Activated CD4-positive, alpha-beta T cell treated with anti-CD3 and anti-CD28 coated beads for 36 hours (primary cell): ENCODE measurements around the gene RRAS2. TPM values are rescaled to one million over a fixed set of nuclear protein-coding genes. Genes with fewer than 3 reads are reported as not detected.
A peak's percentile ranks its signal among the peaks of the same experiment; 100 is the strongest.

Experiments
- ATAC-seq: fragments of 200-7000 bp; cut with Tn5 transposase; one replicate; pipeline ENCODE4 v1.10.0; 2021; ENCODE audit warnings: mild to moderate bottlenecking, moderate library complexity
- CTCF ChIA-PET: fragments of 350-600 bp; sonication (Branson Sonifier 250); formaldehyde crosslinking; loops from one replicate; lab custom pipeline; 2021; ENCODE audit warnings: antibody characterized with exemption; lab: Charles Lee
- POLR2A ChIA-PET: fragments of 350-600 bp; sonication (Branson Sonifier 250); formaldehyde crosslinking; loops from one replicate; lab custom pipeline; 2021; ENCODE audit warnings: antibody characterized with exemption, inconsistent platforms; lab: Charles Lee
- DNase-seq: peaks from one replicate; pipeline ENCODE4 v3.0.0-alpha.2; 2020
- H3K27ac Mint-ChIP-seq: one replicate; pipeline ENCODE4 v1.8.0; 2021; ENCODE audit warnings: mixed read lengths
- H3K27me3 Mint-ChIP-seq: one replicate; pipeline ENCODE4 v1.8.0; 2021; ENCODE audit warnings: mixed read lengths
- H3K36me3 Mint-ChIP-seq: one replicate; pipeline ENCODE4 v1.8.0; 2021; ENCODE audit warnings: low read depth, mixed read lengths
- H3K4me1 Mint-ChIP-seq: one replicate; pipeline ENCODE4 v1.8.0; 2021; ENCODE audit warnings: mixed read lengths
- H3K4me3 Mint-ChIP-seq: one replicate; pipeline ENCODE4 v1.8.0; 2021; ENCODE audit warnings: mild to moderate bottlenecking, moderate library complexity, mixed read lengths
- H3K9me3 Mint-ChIP-seq: one replicate; pipeline ENCODE4 v1.8.0; 2021; ENCODE audit warnings: low read depth, mixed read lengths
- intact Hi-C, 2 experiments: fragments of 100-400 bp; cut with DNase I in 1 of 2; cut with micrococcal nuclease in 1 of 2; formaldehyde crosslinking; loops; one replicate each; pipeline versions ENCODE4 v1.14.2 to v1.15.1; 2022 to 2024; cut with DNase I, micrococcal nuclease
- total RNA-seq, 2 experiments: library from RNA; stranded (reverse); gene quantifications; one replicate each; pipeline ENCODE4 v1.2.3, GENCODE V29; 2021

The RRAS2 gene
- total RNA-seq, 2 experiments from 2014 or later = 35.0 to 48.0 TPM

DNA sequence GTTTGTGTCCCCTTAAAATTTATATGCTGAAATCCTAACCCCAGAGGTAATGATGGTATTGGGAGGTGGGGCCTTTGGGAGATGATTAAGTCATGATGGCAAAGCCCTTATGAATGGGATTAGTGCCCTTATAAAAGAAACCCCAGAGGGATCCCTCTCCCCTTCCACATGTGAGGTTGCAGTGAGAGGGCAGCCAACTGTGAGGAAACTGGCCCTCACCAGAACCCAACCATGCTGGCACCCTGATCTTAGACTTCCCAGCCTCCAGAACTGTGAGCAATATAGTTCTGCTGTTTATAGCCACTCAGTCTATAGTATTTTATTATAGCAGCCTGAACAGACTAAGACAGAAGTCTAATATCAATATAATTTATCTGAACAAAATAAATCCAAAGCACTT lies 27.1 kb upstream of the RRAS2 start:
- H3K4me3 Mint-ChIP-seq = no peak overlapping the region
- no peaks in the 10 kb centered on the region for H3K36me3 Mint-ChIP-seq
- ChIA-PET CTCF (no interaction called here), POLR2A (no interaction called here)
- peaks cover 7% of the 10 kb centered on the region for H3K27me3 Mint-ChIP-seq
- DNase-seq (no peak), ATAC-seq (no peak)
- H3K9me3 Mint-ChIP-seq = no peaks in the 10 kb centered on the region
- peaks cover 4% of the 10 kb centered on the region for H3K4me1 Mint-ChIP-seq
- intact Hi-C loops = no loop called here
- H3K27ac Mint-ChIP-seq = no peak overlapping the region

DNA sequence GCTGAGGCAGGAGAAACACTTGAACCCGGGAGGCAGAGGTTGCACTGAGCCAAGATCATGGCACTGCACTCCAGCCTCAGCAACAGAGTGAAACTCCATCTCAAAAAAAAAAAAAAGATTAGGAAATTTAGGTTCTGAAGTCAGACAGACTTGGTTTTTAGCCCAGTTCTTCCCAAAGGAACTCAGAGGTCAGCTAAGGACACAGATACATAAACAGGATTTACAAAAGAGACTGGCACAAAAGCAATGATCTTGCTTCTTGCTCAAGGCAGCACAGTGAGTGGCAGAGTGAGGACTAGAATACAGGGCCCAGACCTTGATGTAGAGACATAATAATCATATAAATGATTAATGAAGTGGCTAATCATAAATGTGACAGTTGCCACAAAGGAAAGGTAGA lies 25.4 kb upstream of the RRAS2 start:
- CTCF ChIA-PET = interaction anchor here (0.9 kb wide), 1 partner anchor 29 kb away, joined by 4 read pairs; no protein-coding TSS in a partner anchor
- no peak for ATAC-seq
- Mint-ChIP-seq H3K36me3 (no peaks in the 10 kb centered on the region), H3K4me1 (peaks cover 4% of the 10 kb centered on the region), H3K27me3 (peaks cover 15% of the 10 kb centered on the region), H3K9me3 (no peaks in the 10 kb centered on the region), H3K27ac (no peak overlapping the region), H3K4me3 (no peak overlapping the region)
- POLR2A ChIA-PET = no interaction called here
- no peak for DNase-seq
- intact Hi-C loops = no loop called here

DNA sequence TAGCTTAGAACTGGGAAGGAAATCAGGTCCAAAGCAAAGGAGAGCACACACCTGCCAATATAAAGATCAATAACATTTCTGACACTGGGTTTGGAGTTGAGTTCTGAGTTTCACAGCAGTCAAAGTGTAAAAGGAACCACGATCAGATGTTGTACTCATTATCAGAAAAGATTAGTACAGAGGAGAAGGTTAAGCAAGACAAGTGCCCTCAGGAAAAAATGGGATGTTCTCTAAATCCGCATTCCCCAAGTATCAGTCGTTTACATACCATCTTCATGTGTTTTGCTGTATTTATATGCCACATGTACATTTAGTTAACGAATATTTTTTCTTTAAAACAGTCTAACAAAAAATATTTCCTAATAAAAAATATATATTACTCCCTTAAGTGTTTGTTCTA lies 23.0 kb upstream of the RRAS2 start:
- DNase-seq (no peak), ATAC-seq (no peak)
- no peaks in the 10 kb centered on the region for H3K36me3 Mint-ChIP-seq
- no peak overlapping the region for H3K27ac Mint-ChIP-seq
- H3K27me3 Mint-ChIP-seq = peaks cover 24% of the 10 kb centered on the region
- ChIA-PET CTCF (interaction anchor here (1.2 to 1.8 kb wide), 2 partner anchors 37 to 74 kb away, joined by 3 to 4 read pairs; no protein-coding TSS in a partner anchor), POLR2A (interaction anchor here (0.5 kb wide), 1 partner anchor 122 kb away, joined by 4 read pairs; no protein-coding TSS in a partner anchor)
- H3K4me3 Mint-ChIP-seq = no peak overlapping the region
- peaks cover 10% of the 10 kb centered on the region for H3K4me1 Mint-ChIP-seq
- intact Hi-C loops = no loop called here
- no peaks in the 10 kb centered on the region for H3K9me3 Mint-ChIP-seq

DNA sequence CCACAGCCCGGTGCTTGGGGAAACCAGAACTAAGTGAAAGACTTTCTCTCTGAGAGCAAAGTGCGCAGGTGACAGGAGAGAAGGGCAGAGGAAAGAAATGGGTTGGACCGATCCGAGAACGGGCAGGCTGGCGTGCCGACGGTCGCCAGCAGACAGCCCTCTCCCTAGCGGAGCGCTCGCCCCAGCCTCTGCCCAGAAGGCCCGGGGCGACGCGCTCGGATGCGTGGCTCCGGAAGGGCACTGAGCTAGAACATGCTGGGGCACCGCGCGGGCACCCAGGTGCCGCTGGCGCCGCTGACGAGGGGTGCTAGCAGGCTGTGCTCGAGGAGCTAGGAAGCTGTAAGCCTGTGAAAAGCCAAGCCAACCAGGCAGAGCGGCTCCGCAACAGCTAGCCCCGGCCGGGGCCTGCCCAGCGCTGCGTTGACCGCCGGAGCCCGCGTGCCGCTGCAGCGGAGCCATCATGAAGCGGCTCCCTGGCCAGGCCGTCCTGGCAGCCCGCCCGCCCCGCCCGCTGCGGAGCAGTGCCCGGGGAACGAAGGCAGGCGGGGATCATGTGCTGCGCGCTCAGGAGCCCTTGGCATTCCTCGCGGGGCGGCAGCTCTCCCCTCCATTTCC lies 22.1 kb upstream of the RRAS2 start:
- Mint-ChIP-seq H3K9me3 (no peaks in the 10 kb centered on the region), H3K36me3 (no peaks in the 10 kb centered on the region), H3K27ac (no peak overlapping the region), H3K4me1 (peaks cover 15% of the 10 kb centered on the region), H3K4me3 (peak overlapping the region; percentile 65), H3K27me3 (peaks cover 26% of the 10 kb centered on the region)
- ChIA-PET POLR2A (interaction anchor here (0.6 kb wide), 1 partner anchor 76 kb away, joined by 4 read pairs; no protein-coding TSS in a partner anchor), CTCF (interaction anchor here (1.1 to 1.2 kb wide), 2 partner anchors 38 to 118 kb away, joined by 3 read pairs; no protein-coding TSS in a partner anchor)
- peak; percentile 89 for ATAC-seq
- intact Hi-C loops = no loop called here
- DNase-seq = peak; percentile 64

DNA sequence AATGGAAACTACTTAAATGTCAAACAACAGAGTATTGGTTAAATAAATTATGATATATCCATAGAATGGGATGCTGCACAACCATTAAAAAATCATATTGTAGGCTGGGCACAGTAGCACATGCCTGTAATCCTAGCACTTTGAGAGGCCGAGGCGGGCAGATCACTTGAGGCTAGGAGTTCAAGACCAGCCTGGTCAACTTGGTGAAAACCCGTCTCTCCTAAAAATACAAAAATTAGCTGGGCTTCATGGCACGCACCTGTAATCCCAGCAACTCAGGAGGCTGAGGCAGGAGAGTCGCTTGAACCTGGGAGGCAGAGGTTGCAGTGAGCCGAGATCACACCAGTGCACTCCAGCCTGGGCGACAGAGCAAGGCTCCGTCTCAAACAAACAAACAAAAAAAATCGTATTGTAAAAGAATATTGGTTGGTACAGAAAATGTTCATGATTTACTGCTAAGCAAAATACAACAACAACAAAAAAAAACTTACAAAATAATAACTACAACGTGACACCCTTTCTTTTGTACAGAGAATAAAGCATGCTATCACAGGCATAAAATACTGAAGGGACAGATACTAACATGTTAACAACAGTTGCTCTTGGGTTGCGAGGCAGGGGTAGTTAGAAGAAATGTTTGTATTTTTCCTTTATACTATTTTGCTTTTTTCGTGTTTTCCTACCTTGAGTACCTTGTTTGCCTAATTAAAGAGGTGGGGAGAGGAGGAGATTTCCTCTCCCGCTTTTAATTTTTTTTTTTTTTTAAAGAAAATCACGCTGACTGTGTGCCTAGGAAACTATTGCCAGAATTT lies 21.3 kb upstream of the RRAS2 start:
- Mint-ChIP-seq H3K9me3 (no peaks in the 10 kb centered on the region), H3K27me3 (peaks cover 26% of the 10 kb centered on the region), H3K36me3 (peaks cover 2% of the 10 kb centered on the region), H3K4me1 (peaks cover 20% of the 10 kb centered on the region), H3K4me3 (peak overlapping the region; percentile 65), H3K27ac (no peak overlapping the region)
- POLR2A ChIA-PET = no interaction called here
- intact Hi-C loops = no loop called here
- CTCF ChIA-PET = interaction anchor here (1.0 to 1.2 kb wide), 3 partner anchors 72 to 117 kb away, joined by 3 to 7 read pairs (median 4); no protein-coding TSS in a partner anchor
- no peak for DNase-seq
- ATAC-seq = no peak

DNA sequence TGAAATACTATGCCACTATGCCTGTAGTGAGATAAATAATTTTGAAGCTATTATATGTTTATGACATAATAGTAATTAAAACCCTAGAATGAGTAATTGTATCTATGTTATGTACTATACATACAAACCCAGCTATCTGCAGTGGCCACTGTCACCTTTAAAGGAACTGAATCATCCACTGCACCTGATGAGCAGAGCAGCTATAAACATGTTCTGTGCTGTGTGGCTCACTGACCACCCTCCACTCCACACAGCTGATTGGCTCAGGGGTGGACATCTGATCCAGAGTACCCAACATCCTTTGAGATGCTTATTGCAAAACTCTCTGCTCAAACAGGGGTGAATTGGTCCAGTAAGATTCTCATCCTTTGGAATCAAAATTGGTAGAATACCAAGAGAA lies 19.2 kb upstream of the RRAS2 start:
- Mint-ChIP-seq H3K4me1 (peaks cover 37% of the 10 kb centered on the region), H3K27me3 (peaks cover 26% of the 10 kb centered on the region), H3K9me3 (no peaks in the 10 kb centered on the region), H3K36me3 (peaks cover 2% of the 10 kb centered on the region), H3K4me3 (no peak overlapping the region), H3K27ac (no peak overlapping the region)
- no peak for DNase-seq
- ChIA-PET CTCF (interaction anchor here (0.5 to 1.4 kb wide), 8 partner anchors 9 to 101 kb away, joined by 3 to 4 read pairs (median 3); no protein-coding TSS in a partner anchor), POLR2A (no interaction called here)
- ATAC-seq = no peak
- intact Hi-C loops = no loop called here

DNA sequence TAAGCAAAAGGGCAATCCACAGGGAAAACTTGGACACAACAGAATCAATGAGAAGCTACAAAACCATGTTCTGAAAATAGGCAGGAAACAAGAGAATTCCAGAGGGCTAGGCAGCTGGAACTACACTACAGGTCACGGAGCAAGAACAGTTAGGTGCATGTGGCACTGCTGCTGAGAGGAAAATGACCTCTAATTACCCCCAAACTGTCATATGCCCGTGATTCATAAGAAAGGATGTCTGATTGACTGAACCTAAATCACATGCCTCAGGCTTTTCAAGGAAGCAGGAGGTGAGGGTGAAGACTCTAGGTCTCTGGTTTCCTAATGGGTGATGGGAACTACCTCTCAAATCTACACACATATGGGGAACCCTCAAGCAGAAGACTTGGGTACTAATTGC lies 17.9 kb upstream of the RRAS2 start:
- ChIA-PET CTCF (interaction anchor here (0.6 to 1.0 kb wide), 3 partner anchors 29 to 408 kb away, joined by 3 read pairs; no protein-coding TSS in a partner anchor), POLR2A (no interaction called here)
- intact Hi-C loops = no loop called here
- Mint-ChIP-seq H3K27ac (no peak overlapping the region), H3K4me1 (peaks cover 37% of the 10 kb centered on the region), H3K9me3 (no peaks in the 10 kb centered on the region), H3K36me3 (peaks cover 2% of the 10 kb centered on the region), H3K4me3 (no peak overlapping the region), H3K27me3 (peaks cover 25% of the 10 kb centered on the region)
- no peak for ATAC-seq
- no peak for DNase-seq

DNA sequence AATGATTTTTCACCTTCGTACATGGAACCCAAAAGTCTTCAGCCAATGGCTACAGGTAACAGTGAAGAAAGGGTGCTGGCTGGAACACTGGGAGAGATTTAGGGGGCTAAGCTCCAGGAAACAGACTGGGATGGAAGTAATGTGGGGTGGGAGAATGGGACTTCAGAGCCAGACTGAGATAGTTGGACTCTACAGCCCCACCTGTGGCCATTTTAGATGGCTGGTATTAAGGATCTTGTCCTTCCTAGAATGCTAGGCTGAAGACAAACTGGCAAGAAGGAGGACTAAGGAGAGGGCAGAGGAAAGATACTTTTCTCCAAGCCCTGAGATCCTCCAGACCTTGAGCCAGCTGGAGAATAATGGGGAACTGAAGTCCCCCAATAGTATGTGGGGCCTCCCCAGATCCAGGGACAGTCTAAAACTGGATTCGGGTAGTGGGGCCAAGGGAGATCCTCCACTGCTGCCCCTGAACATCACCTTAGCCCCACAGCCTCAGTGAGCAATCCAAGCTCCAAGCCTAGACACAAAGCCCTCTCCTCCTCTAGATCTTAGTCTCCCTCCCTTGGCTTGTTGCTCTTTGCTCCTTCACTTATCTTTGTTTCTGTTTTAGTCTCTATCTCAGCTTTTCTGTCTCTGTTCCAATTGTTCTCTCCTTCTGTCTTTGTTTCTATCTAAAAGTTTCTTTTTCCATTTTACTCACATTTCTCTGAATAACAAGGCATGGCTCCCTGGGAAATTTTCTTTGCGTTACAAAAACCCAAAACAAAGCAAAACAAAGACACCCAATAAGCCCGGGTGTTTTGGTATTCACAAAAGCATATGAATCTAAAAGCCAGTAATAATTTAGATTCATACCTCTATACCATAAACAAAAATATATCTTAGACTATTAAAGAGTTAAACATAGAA lies 16.2 kb upstream of the RRAS2 start:
- H3K4me1 Mint-ChIP-seq = peaks cover 41% of the 10 kb centered on the region
- DNase-seq = peak; percentile 14
- ATAC-seq = peak; percentile 81
- peaks cover 15% of the 10 kb centered on the region for H3K27me3 Mint-ChIP-seq
- peaks cover 2% of the 10 kb centered on the region for H3K36me3 Mint-ChIP-seq
- H3K27ac Mint-ChIP-seq = peak overlapping the region; percentile 76
- POLR2A ChIA-PET = interaction anchor here (0.6 kb wide), 1 partner anchor 30 kb away, joined by 5 read pairs; no protein-coding TSS in a partner anchor
- no peaks in the 10 kb centered on the region for H3K9me3 Mint-ChIP-seq
- intact Hi-C loops = loop anchor here (2.0 to 5.0 kb wide), 2 partner anchors 40 to 42 kb away; no protein-coding TSS in a partner anchor
- no peak overlapping the region for H3K4me3 Mint-ChIP-seq
- CTCF ChIA-PET = interaction anchor here (0.5 to 2.4 kb wide), 6 partner anchors 14 to 402 kb away, joined by 3 to 8 read pairs (median 4); no protein-coding TSS in a partner anchor

DNA sequence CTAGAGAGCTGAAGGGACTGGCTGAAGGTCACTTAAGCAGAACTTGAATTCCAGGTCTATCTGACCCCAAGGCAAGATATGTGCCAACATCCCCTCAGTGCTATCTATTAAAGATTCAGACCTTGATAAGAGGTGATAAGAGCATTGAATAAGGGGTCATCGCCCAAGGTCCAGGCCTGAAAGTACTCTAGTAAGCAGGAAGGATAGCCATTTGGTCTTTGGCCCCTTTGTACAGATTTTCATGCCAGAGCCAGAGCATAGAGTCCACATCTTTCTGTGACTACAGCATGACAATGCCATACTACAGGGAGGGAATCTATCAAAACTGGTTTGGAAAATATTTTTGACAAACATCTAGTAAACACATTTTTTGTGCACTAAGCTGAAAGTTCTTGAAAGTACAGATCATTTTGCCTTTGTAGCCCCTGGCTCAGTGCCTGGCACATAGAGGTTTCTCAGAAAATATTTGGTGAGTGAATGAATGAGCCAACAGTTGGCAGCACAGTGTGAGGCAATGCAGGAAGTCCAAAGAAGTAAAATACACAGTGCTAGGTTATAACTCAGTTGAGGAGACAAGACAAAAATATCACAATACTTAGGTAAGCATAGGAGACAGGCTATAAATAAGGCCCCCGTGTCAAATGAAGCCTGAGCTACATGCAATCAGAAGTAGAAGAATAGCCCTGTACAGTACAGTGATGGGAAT lies 15.1 kb upstream of the RRAS2 start:
- H3K4me1 Mint-ChIP-seq = peaks cover 41% of the 10 kb centered on the region
- ChIA-PET POLR2A (interaction anchor here (0.6 kb wide), 1 partner anchor 31 kb away, joined by 5 read pairs; no protein-coding TSS in a partner anchor), CTCF (interaction anchor here (0.5 to 2.4 kb wide), 5 partner anchors 15 to 528 kb away, joined by 3 to 8 read pairs (median 5); no protein-coding TSS in a partner anchor)
- DNase-seq (no peak), ATAC-seq (no peak)
- intact Hi-C loops = loop anchor here (2.0 to 5.0 kb wide), 2 partner anchors 41 to 43 kb away; no protein-coding TSS in a partner anchor
- H3K4me3 Mint-ChIP-seq = no peak overlapping the region
- H3K9me3 Mint-ChIP-seq = no peaks in the 10 kb centered on the region
- H3K27me3 Mint-ChIP-seq = peaks cover 9% of the 10 kb centered on the region
- peaks cover 2% of the 10 kb centered on the region for H3K36me3 Mint-ChIP-seq
- H3K27ac Mint-ChIP-seq = no peak overlapping the region

DNA sequence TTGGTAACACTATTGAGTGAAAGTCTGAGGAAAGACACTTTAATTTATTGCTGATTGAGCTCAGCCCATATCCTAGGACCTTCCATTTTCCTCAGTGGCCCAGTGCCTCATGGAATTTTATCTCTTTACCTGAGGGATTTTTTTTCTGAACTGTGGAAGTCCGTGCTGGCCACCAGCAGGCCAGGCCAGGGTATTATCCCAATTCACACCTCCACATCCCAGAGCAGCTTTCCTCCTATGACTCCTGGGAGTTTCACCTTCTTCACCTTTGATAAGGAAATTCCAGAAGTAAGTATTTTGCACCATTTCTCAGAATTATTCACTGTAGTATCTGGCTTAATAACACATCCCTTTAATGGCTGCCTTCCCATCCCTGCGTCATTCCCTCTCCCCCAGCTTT lies 13.0 kb upstream of the RRAS2 start:
- no peaks in the 10 kb centered on the region for H3K9me3 Mint-ChIP-seq
- ATAC-seq = no peak
- H3K27ac Mint-ChIP-seq = no peak overlapping the region
- no peak for DNase-seq
- peaks cover 36% of the 10 kb centered on the region for H3K4me1 Mint-ChIP-seq
- intact Hi-C loops = loop anchor here in 1 of 2 experiments (5.0 kb wide), 1 partner anchor 45 kb away; no protein-coding TSS in a partner anchor
- H3K4me3 Mint-ChIP-seq = no peak overlapping the region
- H3K36me3 Mint-ChIP-seq = peaks cover 2% of the 10 kb centered on the region
- ChIA-PET CTCF (interaction anchor here (0.5 to 1.5 kb wide), 2 partner anchors 10 to 109 kb away, joined by 3 to 4 read pairs; no protein-coding TSS in a partner anchor), POLR2A (no interaction called here)
- H3K27me3 Mint-ChIP-seq = peaks cover 2% of the 10 kb centered on the region
